ENCODE results near the gene USP46.

Gene USP46

DNA sequence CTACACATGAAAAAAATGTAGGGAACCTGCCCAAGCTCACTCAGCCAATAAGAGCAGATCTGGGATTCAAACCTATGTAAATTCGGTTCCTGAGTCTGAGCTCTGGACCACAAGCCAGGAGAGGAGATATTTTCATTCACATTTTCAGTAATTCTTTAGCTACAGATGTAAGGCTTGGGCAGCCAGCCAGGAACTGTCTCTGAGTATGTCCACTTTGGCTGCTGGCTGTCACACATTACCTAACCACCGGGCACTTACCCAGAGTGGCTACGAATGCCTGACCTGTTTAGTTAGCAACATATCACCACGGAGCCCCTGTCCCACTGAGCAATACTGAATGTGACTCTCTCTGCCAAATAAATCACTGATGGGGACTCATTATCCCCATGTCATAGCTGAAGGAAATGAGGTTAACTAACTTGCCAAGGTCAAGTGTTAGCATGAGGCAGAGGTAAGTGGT lies 15.3 kb downstream of the USP46 start:
- ATAC-seq (ENCODE audit: low read depth): no peak
- Histone ChIP-seq H3K27ac (ENCODE audit: poor library complexity, severe bottlenecking) (no peak overlapping the region), H3K36me3 (ENCODE audit: low read depth) (no peaks in the 10 kb centered on the region), H3K4me1 (ENCODE audit: insufficient read depth, poor library complexity, severe bottlenecking) (peaks cover 18% of the 10 kb centered on the region), H3K9me3 (ENCODE audit: severe bottlenecking) (no peaks in the 10 kb centered on the region), H3K27me3 (ENCODE audit: insufficient read depth, poor library complexity, severe bottlenecking) (no peaks in the 10 kb centered on the region), H3K4me3 (ENCODE audit: severe bottlenecking) (no peak overlapping the region)
- no peak for DNase-seq (ENCODE audit: low spot score)
- TF ChIP-seq, protein P1, sequence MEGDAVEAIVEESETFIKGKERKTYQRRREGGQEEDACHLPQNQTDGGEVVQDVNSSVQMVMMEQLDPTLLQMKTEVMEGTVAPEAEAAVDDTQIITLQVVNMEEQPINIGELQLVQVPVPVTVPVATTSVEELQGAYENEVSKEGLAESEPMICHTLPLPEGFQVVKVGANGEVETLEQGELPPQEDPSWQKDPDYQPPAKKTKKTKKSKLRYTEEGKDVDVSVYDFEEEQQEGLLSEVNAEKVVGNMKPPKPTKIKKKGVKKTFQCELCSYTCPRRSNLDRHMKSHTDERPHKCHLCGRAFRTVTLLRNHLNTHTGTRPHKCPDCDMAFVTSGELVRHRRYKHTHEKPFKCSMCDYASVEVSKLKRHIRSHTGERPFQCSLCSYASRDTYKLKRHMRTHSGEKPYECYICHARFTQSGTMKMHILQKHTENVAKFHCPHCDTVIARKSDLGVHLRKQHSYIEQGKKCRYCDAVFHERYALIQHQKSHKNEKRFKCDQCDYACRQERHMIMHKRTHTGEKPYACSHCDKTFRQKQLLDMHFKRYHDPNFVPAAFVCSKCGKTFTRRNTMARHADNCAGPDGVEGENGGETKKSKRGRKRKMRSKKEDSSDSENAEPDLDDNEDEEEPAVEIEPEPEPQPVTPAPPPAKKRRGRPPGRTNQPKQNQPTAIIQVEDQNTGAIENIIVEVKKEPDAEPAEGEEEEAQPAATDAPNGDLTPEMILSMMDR (IDR thresholded peaks at IDR 0.05; ENCODE audit: poor library complexity, severe bottlenecking): no peak

DNA sequence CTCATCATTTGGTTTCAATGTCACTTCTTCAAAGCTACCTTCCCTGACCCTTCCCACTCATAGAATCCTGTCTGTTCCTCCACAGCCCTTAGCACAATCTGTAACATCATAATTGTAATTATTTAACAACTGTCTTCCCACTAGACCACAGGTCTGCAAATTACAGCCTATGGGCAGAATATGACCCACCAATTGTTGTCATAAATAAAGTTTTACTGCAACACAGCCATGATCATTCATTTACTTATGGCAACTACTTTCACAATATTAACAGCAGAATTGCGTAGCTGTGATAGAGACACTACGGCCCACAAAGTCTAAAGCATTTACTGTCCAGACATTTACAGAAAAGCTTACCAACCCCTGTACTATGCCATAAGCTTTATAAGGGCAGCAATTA lies 15.9 kb downstream of the USP46 start:
- DNase-seq (ENCODE audit: low spot score): no peak
- ATAC-seq (ENCODE audit: low read depth): no peak
- H3K27me3 ChIP-seq (ENCODE audit: insufficient read depth, poor library complexity, severe bottlenecking): no peaks in the 10 kb centered on the region
- no peak overlapping the region for H3K27ac ChIP-seq (ENCODE audit: poor library complexity, severe bottlenecking)
- TF ChIP-seq, protein P1 (IDR thresholded peaks at IDR 0.05; ENCODE audit: poor library complexity, severe bottlenecking): no peak
- no peaks in the 10 kb centered on the region for H3K9me3 ChIP-seq (ENCODE audit: severe bottlenecking)
- no peaks in the 10 kb centered on the region for H3K36me3 ChIP-seq (ENCODE audit: low read depth)
- peaks cover 18% of the 10 kb centered on the region for H3K4me1 ChIP-seq (ENCODE audit: insufficient read depth, poor library complexity, severe bottlenecking)
- H3K4me3 ChIP-seq (ENCODE audit: severe bottlenecking): no peak overlapping the region

DNA sequence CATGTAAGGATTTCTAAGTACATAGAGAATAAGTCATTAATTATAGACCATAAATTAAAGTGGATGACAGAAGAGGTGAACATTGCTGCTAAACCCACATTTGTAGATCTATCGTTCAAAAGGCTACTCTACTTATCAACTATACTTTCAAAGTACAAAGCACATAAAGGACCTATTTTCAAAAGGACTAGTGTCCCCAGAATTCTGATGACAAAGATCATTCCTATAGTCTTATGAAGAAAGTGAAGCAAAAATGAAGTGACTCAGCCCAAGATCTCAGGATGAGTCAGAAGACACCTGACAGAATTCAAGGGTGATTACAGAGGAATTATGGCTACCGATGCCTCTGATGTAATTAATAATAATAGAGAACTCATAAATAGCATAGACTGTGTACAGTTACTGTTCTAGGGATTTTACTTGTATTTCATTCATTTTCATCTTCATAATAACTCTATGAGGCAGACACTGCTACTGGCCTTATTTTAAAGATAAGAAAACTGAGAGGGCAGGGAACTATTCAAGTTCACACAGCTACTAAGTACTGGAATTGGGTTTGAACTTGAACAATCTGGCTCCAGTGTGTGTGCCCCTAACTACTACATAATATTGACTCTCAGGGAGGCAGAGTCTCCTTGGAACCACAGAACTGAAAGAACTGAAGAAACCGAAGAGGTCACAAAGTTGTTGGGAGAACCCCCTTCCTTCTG lies 17.1 kb downstream of the USP46 start:
- Histone ChIP-seq H3K4me3 (ENCODE audit: severe bottlenecking) (no peak overlapping the region), H3K9me3 (ENCODE audit: severe bottlenecking) (no peaks in the 10 kb centered on the region), H3K36me3 (ENCODE audit: low read depth) (no peaks in the 10 kb centered on the region), H3K27me3 (ENCODE audit: insufficient read depth, poor library complexity, severe bottlenecking) (no peaks in the 10 kb centered on the region), H3K4me1 (ENCODE audit: insufficient read depth, poor library complexity, severe bottlenecking) (peaks cover 18% of the 10 kb centered on the region), H3K27ac (ENCODE audit: poor library complexity, severe bottlenecking) (peak overlapping the region; percentile 55)
- ATAC-seq (ENCODE audit: low read depth) (peak; percentile 80), DNase-seq (ENCODE audit: low spot score) (no peak)
- TF ChIP-seq, protein P1 (IDR thresholded peaks at IDR 0.05; ENCODE audit: poor library complexity, severe bottlenecking): no peak

DNA sequence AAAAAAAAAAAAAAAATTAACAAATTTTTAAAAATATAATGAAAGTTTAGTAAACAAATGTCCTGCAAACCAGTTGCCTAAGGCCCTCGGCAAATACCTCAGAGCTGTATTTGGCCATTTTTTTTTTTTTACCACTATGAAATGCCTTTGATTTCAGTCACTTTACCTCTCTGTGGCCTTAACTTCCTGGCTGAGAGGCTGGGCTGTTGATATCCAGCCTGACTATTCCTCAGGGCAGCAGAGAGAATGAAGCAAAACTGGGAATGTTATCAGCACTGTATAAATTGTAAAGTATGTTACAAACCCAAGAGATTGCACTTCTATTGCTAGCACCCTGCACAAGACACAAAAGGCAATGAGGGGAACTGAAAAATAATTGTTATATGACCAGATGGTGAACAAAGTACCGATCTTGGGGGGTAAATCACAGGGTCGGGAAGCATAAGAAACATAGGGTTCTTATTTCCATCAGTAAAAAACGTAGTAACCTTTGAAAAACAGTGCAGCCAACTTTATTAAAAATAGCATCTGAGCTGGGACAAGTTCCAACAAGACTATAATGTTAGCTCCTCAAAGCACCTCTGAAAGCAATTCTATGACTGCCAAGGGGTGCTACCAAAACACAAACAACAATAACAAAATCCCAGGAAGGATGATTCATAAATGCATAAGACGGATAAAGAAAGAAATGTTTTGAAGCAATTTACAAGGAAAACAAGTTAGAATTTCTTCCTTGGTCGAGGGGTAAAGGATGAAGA lies 18.1 kb downstream of the USP46 start:
- Histone ChIP-seq H3K27ac (ENCODE audit: poor library complexity, severe bottlenecking) (peak overlapping the region; percentile 55), H3K4me1 (ENCODE audit: insufficient read depth, poor library complexity, severe bottlenecking) (peaks cover 18% of the 10 kb centered on the region)

More for the DNA sequence above, 18.1 kb downstream of the USP46 start:
- no peaks in the 10 kb centered on the region for H3K9me3 ChIP-seq (ENCODE audit: severe bottlenecking)
- DNase-seq (ENCODE audit: low spot score) (no peak), ATAC-seq (ENCODE audit: low read depth) (peak; percentile 44)
- H3K4me3 ChIP-seq (ENCODE audit: severe bottlenecking): no peak overlapping the region
- TF ChIP-seq, protein P1 (IDR thresholded peaks at IDR 0.05; ENCODE audit: poor library complexity, severe bottlenecking): no peak
- H3K27me3 ChIP-seq (ENCODE audit: insufficient read depth, poor library complexity, severe bottlenecking): no peaks in the 10 kb centered on the region
- no peaks in the 10 kb centered on the region for H3K36me3 ChIP-seq (ENCODE audit: low read depth)

All from RWPE2 (cell line).